BJ (cell line): ENCODE data around the gene GPR45. TPM values are rescaled to one million over a fixed set of nuclear protein-coding genes. Genes with fewer than 3 reads are reported as not detected.

Experiments
- CTCF ChIA-PET: fragments of 350-600 bp; formaldehyde crosslinking; extraction: SDS; loops from one replicate; lab custom pipeline; 2021; ENCODE audit warnings: antibody characterized with exemption, inconsistent platforms; lab: Yijun Ruan, JAX
- POLR2A ChIA-PET: fragments of 300-600 bp; sonication (Branson Sonifier 250); formaldehyde crosslinking; extraction: SDS; loops from one replicate; lab custom pipeline; 2021; ENCODE audit warnings: antibody characterized with exemption; lab: Charles Lee
- DNase-seq: peaks from one replicate; pipeline ENCODE4 v3.0.0-alpha.2; 2011; ENCODE audit warnings: low read depth
- H3K27me3 ChIP-seq: 2 replicates; pipeline ENCODE4 v1.6.0; 2011; ENCODE audit warnings: low read length; ENCODE audit not compliant: control insufficient read depth, insufficient read depth
- H3K36me3 ChIP-seq: 2 replicates; pipeline ENCODE4 v1.5.1; 2011; ENCODE audit warnings: low read length; ENCODE audit not compliant: control insufficient read depth, insufficient read depth
- H3K4me3 ChIP-seq: 2 replicates; pipeline ENCODE4 v1.5.1; 2011; ENCODE audit warnings: low read depth, mild to moderate bottlenecking, control low read depth, low read length
- polyA plus RNA-seq: library from polyadenylated mRNA; depleted of rRNA; stranded (reverse); fragments of >200 nt; gene quantifications from 2 replicates; pipeline ENCODE4 v1.2.3, GENCODE V29; 2011
- TF ChIP-seq, protein P1 (sequence below): IDR thresholded peaks from 2 replicates; pipeline ENCODE4 v1.5.1; 2011; ENCODE audit warnings: low read depth, mild to moderate bottlenecking, control low read depth, inconsistent platforms, low read length, moderate library complexity; ENCODE audit not compliant: insufficient read depth

Gene GPR45
- polyA plus RNA-seq, 1 experiment = not detected

- TF ChIP-seq, protein P1, sequence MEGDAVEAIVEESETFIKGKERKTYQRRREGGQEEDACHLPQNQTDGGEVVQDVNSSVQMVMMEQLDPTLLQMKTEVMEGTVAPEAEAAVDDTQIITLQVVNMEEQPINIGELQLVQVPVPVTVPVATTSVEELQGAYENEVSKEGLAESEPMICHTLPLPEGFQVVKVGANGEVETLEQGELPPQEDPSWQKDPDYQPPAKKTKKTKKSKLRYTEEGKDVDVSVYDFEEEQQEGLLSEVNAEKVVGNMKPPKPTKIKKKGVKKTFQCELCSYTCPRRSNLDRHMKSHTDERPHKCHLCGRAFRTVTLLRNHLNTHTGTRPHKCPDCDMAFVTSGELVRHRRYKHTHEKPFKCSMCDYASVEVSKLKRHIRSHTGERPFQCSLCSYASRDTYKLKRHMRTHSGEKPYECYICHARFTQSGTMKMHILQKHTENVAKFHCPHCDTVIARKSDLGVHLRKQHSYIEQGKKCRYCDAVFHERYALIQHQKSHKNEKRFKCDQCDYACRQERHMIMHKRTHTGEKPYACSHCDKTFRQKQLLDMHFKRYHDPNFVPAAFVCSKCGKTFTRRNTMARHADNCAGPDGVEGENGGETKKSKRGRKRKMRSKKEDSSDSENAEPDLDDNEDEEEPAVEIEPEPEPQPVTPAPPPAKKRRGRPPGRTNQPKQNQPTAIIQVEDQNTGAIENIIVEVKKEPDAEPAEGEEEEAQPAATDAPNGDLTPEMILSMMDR = no peak
- Histone ChIP-seq H3K4me3 (no peak overlapping the region), H3K27me3 (no peaks in the 10 kb centered on the region), H3K36me3 (no peaks in the 10 kb centered on the region)
- ChIA-PET CTCF (interaction anchor here (0.6 to 11.5 kb wide), 10 partner anchors 16 to 132 kb away, joined by 3 to 226 read pairs (median 3); no protein-coding TSS in a partner anchor), POLR2A (no interaction called here)
- DNase-seq = no peak
Observed at GRCh38 chr2:105238664-105239240, 2.8 kb upstream of the GPR45 start.

GRCh38 chr2:105239924-105240323 is 1.6 kb upstream of the GPR45 start:
- H3K36me3 ChIP-seq = no peaks in the 10 kb centered on the region
- TF ChIP-seq, protein P1 = no peak
- no peak overlapping the region for H3K4me3 ChIP-seq
- no peaks in the 10 kb centered on the region for H3K27me3 ChIP-seq
- POLR2A ChIA-PET = interaction anchor here (0.5 kb wide), 1 partner anchor 136 kb away, joined by 3 read pairs; no protein-coding TSS in a partner anchor
- CTCF ChIA-PET = interaction anchor here (11.5 kb wide), 1 partner anchor 127 kb away, joined by 226 read pairs; no protein-coding TSS in a partner anchor
- peak; percentile 82 for DNase-seq

GRCh38 chr2:105242286-105242993 is 897 bp downstream of the GPR45 start:
- no peak overlapping the region for H3K4me3 ChIP-seq
- CTCF ChIA-PET = interaction anchor here (1.1 kb wide), 1 partner anchor 126 kb away, joined by 5 read pairs; no protein-coding TSS in a partner anchor
- TF ChIP-seq, protein P1 = no peak

GRCh38 chr2:105243961-105244360 is 2.4 kb downstream of the GPR45 start:
- CTCF ChIA-PET = interaction anchor here (0.8 to 1.3 kb wide), 4 partner anchors 9 to 128 kb away, joined by 3 to 6 read pairs (median 4); no protein-coding TSS in a partner anchor
- DNase-seq = no peak
- POLR2A ChIA-PET = no interaction called here
- H3K4me3 ChIP-seq = no peak overlapping the region
- H3K36me3 ChIP-seq = no peaks in the 10 kb centered on the region
- TF ChIP-seq, protein P1 = peak; percentile 27
- no peaks in the 10 kb centered on the region for H3K27me3 ChIP-seq

More at GRCh38 chr2:105242286-105242993, 897 bp downstream of the GPR45 start:
- POLR2A ChIA-PET = no interaction called here
- Histone ChIP-seq H3K36me3 (no peaks in the 10 kb centered on the region), H3K27me3 (no peaks in the 10 kb centered on the region)
- no peak for DNase-seq

- TF ChIP-seq, protein P1 = no peak
Observed at GRCh38 chr2:105244451-105244850, 2.9 kb downstream of the GPR45 start.

More at GRCh38 chr2:105244451-105244850, 2.9 kb downstream of the GPR45 start:
- Histone ChIP-seq H3K27me3 (no peaks in the 10 kb centered on the region), H3K4me3 (no peak overlapping the region), H3K36me3 (no peaks in the 10 kb centered on the region)
- ChIA-PET CTCF (interaction anchor here (1.3 kb wide), 1 partner anchor 14 kb away, joined by 6 read pairs; no protein-coding TSS in a partner anchor), POLR2A (no interaction called here)
- DNase-seq = no peak
